Measurements from ENCODE around the gene LDHA.

DNA sequence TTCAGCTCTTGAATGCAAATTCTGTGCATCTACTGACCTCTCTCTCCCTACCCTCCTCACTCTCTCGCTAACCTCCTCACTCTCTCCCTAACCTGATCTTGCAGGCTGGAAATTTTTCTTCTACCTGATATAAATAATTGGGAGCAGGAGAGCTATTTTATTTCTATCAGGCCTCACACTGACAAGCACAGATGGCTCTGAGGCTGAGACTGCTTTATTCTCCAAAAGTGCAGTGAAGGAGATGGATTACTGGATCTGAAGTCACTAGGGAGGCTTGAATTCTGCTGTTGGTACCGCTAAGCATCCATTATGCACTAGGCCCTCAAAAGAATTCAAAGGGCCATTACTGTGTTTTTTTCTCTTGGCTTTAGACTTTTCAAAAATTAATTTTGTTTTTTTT, 19.4 kb upstream of the LDHA start:
- TF ChIP-seq EZH2phosphoT487 (IDR thresholded peaks at IDR 0.05; ENCODE audit: insufficient read depth, low read depth) (no peak), EZH2 (IDR thresholded peaks at IDR 0.05; ENCODE audit: insufficient read depth, poor library complexity, severe bottlenecking) (no peak)

All from GM23248 (cell line).